T-helper 22 cell (primary cell): ENCODE measurements around the gene NR1H4.
"Not testable (repeated sequence)": the region's sequence is repeated elsewhere in the genome, so short reads cannot be mapped to it uniquely, and the experiment has no call there.

Experiments
- DNase-seq: peaks from one replicate; pipeline ENCODE4 v3.0.0-alpha.2; 2020; ENCODE audit warnings: low read depth

Gene NR1H4

DNA sequence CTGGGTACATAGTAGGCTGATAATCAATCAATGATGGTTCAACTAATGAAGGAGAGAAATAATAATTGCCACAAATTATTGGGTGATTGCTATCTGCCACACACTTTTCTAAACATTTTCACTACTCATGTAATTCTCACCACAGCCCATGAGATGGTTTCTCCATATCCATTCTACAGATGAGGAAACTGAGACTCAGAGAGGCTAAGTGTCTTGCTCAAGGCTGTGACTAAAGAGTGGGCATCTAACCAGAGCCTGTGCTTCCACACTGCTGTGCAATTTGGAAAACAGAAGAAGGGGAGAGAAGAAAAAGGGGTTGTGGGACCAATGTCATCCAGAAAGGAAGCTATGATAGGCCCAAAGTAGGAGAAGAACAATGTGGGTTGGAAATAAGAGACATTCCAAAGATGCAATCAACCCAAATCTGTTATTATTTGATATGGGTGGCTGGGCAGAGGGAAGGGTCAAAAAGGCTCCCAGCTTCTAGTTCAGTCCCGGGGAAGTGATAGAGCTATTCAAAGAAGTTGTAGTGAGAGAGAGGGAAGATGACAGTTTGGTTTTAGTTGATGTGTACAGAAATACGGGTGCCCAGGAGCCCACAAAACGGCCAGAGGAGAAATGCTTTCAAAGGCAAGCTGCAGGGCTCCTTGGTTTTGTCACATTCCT lies 483 bp upstream of the NR1H4 start:
- no peak for DNase-seq

DNA sequence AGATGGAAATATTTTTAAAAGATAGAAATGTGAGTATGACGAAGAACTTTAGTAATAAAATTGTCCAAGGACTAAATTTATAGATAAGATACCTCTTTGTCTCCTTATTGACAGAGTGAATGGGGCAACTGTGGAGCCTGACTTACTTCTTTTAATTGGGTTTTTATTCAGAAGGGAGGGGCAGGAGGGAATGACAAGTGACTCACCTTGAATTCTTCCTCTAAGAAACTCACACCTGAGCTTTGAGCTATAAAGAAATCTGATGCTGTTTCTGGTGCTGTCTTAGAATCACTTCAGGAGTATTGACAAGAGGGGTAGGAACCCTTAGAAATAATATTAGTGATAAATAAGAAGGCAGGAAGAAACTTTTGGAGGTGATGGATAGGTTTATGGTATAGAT lies 951 bp downstream of the NR1H4 start:
- no peak for DNase-seq

DNA sequence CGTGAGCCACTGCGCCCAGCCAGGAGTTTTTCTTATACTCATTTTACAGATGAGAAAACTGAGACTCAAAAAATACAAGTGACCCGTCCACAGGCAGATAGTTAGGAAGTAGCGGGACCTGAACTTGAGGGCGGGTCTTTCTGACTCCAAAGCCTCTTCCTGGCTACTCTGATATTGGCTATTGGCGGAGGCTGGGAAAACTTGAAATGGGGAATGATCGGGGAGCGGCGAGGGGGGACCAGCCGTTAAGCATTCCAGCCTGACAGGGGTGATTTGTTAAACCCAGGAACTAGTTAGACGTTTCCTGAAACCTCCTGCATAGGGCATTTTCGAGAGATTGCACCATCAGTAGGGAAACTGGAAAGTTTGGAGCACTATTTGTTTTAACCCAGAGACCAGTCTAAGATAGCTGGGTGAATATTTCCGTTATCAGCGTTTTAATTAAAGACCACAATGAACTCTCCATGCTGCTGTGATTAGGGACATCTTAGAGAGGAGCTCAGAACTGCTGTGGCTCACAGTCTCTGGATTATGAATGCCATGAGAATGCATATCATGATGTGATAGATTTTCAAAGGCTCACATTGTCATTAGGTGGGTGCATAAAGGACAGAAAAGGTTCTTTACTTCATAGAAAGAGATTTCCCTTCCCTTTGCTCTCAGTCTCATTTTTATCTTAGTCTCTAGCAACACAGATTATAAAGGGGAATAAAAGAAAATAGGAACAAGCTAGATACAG lies 2.5 kb downstream of the NR1H4 start:
- no peak for DNase-seq

DNA sequence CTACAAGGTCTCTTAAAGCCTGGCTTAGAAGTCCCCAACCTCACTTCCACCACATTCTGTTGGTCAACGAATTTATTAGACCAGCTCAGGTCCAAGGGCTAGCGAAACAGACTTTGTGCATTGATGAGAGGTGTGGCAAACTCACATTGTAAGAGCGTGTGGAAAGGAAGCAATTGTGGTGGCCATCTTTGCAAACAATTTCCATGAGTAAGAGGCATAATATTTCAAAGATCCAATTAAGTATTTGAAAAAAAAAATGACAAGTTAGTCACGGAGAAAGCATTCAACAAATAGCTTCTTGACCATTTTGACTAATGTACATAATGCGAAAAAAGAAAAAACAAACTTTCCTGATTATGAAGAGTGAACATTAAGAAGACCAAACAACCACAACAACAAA lies 7.4 kb downstream of the NR1H4 start:
- no peak for DNase-seq

DNA sequence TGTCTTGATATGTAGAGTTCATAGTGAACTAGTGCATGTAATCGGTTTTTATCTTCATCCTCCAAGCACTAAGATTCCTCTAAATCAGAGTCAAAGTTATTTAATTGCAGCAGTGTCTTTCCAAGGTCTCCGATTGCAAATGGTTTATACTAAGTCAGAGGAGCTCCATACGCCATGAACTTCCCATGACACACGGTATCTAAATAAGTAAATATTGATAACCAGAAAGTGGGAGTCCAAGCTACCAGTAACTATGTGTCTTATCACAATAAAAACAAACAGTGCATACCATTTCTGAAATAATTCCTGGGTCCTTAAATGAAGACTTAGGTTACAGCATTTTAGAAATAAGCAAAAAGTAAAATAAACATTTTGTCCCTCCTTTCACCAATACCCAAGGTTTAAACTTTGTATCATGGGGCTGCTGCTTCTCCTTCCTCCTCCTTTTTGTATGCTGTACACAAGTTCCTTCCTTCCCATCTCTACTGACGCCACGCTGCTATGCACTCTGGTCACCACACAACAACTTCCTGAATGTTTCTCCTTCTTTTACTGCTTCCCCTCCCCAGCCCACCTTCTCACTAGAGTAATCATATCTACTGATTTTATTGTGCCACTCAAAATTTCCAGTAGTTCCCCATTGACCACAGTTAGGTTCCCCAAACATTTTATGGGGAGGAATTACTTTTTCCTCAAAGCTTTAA lies 10.7 kb downstream of the NR1H4 start:
- DNase-seq = no peak

DNA sequence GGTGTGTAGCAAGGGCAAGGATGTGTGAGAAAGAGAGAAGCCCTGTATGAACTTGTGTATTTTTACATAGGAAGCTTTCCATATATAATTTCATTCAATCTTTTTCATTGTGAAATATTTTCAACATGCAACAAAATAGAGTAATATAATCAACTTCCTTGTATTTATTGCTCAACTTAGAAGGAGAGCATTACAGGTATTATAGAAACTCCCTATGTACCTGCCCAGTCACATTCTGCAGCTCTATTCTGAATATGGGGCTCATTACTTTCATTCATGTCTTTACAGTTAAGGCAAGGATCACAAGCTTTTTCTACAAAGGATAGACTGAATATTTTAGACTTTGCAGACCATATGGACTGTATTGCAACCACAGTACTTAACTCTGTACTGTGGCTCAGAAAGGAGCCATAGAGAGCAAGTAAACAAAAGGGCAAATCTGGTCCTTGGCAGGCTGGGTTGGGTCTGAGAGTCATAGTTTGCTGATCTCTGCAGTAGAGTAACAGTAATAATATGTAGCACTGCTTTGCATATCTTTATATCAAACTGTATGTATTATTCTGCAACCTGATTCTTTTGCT lies 11.3 kb downstream of the NR1H4 start:
- DNase-seq = no peak

DNA sequence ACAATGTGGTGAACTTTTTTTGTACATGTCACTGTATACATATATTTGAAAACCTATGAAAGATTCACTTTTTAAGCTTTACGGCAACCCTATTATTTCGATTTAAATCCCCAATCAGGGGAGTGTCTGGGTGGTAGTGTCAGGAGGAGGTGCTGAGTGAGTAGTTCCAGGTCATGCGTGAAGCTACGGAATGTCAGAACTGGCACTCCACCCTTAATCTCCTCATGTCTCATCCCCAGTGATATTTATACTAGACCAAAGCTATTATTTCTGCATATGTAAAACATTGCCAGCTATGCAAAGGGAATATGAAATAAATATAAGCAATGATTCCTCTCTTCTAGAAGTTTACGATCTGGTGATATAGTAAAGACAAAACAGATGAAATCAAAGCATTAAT lies 12.3 kb downstream of the NR1H4 start:
- DNase-seq = no peak

DNA sequence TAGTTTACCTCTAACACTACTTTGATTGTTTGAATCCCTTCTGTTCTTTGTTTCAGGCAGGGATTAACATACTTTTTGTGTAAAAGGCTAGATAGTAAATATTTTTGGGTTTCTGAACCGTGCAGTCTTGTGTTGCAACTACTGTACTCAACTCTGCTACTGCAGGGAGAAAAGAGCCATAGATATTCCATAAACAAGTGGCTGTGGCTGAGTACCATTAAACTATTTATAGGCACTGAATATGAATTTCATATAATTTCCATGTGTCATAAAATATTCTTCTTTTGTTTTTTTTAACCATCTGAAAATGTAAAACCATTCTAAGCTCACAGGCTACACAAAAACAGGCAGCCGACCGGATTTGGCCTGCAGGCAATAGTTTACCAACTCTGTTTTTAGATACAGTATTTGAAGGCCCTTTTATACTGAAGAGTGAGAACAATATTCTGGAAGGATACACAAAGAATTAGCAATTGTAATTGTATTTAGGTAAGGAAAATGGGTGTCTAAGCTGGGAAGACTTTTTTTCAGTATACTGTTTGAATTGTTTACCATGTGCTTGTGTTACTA lies 15.7 kb downstream of the NR1H4 start:
- no peak for DNase-seq

DNA sequence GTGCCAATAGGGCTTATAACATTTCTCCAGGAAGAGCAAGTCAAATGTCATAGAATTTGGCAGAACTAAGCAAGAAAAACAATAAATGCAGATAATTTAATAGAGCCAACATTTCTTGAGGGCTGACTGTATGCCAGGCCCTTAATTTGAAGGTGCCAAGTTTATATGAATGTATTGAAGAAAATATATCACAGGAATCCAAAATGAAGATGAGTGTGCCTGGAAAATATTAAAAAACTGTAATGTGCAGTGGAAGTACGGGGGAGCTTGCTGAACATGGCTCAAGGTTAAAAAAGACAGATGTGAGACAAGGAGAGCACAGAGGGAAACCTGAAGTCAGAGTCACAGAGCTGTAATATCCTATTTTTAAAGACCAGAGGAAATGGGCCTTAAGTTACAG lies 16.4 kb downstream of the NR1H4 start:
- no peak for DNase-seq

DNA sequence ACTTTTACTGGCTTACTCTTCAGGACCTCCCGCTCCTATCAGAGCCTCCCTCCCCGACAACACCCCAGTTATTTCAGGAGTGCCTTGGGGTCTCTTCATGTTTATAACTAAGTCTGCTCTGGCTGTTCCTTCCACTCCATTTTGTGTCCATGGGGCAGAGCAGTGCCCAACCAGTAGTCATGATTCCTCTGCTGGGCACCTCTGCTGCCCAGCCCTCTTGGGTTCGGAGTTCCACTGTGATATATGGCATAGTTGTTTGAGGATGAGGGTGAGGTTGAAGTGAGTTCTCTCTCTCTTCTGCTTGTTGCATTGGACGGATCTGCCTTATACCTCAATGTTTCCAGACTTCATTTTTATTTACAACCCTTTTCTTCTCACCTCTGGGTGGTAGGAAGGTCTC lies 17.4 kb downstream of the NR1H4 start:
- DNase-seq = no peak

DNA sequence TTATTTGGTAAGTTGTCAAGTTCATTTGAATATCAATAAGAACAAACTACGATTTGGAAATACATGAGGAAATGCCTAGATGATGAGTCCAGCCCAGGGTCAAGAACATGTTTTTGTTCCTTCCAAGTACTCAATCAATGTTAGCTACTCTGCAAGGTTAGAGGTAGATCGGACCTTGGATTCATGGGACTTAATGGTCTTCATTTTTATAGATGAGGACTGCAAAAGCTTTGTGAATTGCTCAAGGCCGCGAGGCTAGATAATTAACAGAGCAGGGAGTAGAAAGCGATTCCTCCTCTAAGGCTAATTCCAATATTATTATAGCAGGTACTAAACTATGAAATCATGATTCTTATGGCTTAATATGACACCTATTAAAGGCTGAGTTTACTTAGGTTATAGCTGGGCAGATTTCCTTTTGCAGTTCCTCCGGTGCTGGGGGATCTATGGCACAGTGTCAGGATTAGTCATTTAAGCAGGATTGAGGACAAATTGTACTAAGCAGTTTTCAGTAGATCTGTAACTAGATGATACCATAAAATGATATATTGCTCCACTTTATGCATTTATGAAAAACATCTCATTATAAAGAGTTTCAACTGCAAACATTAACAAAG lies 19.8 kb downstream of the NR1H4 start:
- no peak for DNase-seq

DNA sequence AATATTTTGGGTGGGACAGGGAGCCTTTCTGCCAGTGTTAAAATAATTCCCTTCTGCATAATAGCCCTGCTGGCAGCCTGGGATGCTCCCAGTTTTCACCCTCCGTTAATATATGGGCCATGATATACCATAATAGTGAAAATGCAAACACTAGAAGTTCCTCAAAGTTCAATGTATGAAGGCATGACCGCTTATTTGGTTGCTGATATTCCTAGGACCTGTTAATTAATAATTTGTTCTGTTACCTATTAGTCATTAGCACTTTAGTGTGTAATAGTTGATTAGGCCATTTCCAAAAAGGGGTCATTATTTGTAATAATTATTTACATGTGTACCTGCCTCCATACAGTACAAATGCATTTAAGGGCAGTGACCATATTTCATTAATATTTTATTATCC lies 20.4 kb downstream of the NR1H4 start:
- DNase-seq = no peak

DNA sequence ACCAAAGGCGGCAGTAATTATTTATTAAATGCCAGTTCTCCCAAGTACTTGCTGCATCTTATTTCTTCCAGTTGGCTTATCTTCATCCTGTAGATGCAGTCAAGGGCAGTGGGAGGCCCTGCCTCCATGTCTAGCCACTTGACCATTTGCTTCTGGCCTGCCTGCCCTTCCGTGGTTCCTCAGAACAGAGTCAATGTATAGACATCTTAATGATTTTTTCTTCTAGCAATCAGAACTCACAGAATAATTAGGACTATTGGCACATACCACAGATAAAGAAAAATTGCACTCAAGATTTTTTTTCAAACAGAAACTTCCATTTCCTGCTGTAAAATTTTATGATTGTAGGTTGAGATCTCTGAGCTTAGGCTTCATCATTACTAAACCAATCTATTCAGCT lies 20.9 kb downstream of the NR1H4 start:
- DNase-seq = no peak

DNA sequence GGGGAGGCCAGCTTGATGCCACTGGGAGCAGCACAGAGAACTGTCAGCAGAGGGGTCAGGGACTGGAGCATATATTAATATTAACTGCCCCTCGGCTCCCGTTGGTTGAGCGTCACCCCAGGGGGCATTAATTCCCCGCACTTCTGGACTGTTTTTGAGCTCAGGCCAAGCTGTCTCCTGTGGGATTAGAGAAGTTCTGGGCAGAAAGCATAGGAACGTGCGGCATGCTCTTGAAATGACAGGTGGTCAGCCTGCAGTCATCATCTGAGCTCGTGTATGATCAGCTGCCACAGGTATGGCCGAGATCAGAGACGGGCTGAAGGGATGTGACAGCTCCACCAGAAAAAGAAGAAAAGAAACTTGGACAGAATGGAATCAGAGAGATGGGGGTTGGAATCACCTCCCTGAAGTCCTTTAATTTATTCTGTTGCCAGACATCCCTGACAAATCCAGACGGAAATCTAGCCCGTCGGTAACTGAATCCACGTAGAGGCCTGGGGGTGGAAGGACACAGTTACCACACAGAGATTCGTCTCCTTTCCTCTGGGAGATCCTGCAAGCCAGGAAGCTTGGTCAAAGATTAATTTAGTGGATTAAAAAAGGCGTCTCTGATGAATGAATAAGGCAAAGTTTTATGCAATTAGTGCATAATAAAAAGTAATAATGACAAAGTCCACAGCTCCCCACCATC lies 23.6 kb downstream of the NR1H4 start:
- DNase-seq = no peak

DNA sequence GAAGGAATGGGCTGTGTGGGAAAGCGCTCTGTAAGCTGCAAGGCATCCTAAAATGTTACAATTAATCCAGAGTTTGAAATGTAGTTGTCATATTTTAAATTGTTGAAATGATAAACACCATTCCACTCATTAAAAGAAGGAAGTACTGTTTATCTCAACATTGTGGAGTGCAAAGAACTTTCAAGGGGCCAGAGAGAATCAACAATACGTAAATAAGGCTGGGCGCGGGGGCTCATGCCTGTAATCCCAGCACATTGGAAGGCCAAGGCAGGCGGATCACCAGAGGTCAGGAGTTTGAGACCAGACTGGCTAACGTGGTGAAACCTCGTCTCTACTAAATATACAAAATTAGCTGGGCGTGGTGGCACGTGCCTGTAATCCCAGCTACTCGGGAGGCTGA lies 24.5 kb downstream of the NR1H4 start:
- DNase-seq = no peak

DNA sequence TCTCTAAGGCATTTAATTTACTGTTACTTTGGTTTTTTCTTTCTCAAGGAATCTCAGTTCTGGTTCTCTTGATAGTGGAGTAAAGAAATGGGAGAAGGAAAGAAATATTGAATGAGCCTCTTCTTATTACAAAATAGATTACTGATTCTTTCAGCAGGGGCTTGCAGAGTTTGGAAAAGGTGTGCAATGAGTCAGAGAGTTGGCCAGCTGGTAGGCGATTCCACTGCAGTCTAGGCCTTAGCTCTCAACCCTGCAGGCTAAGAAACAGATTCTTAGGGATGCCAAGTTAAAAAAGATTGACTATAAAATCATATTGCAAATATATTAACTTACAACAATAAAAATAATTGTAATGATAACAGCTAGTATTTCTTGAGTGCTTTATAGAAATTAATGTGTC lies 25.8 kb downstream of the NR1H4 start:
- DNase-seq = no peak

DNA sequence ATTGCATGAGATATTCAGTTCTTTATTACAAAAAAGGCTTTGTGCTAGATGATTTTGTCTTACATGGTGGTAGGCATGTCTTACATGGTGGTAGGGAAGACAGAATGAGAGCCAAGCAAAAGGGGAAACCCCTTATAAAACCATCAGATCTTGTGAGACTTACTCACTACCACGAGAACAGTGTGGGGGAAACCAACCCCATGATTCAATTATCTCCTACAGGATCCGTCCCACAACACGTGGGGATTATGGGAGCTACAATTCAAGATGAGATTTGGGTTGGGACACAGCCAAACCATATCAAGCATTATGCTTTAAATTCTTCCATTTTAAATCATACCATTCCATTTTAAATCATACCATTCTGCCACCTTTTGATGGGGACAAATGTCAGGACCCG lies 29.1 kb downstream of the NR1H4 start:
- DNase-seq = not testable (repeated sequence)

DNA sequence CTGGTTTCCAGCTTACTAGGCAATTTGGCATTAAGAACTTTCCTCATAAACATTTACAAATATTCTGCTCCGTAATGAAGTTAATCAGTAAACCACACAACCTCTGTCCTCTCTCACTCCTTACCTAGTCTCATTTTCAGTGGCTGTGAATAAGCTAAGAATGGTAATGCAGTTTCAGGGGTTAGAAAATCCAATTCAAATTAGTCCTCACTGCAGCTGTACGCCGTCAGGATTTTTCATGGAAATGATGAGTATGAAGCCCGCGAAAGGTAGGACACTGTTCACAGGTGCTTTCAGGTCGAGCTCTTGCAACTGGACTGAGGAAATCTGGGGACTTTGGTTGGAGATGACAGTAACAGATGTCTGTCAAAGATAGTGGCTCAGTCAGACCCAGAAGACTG lies 29.6 kb downstream of the NR1H4 start:
- DNase-seq = no peak

DNA sequence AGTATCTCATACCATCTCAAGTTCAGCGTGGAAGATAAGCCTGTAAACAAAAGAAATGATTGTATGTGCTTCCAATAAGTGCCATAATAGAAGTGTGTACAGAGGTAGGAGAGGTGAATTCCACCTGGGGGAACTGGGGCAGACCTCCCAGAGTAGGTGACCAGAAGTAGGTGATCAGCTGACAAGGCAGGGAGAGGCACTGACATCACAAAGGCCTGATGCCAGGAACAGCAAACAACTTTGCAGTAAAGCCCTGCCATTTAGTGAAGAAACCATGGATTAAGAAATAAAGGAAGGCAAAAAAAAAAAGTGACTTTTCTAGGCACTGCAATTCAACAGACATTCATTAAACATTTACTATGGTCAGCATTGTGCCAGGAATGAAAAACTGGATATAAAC lies 31.1 kb downstream of the NR1H4 start:
- DNase-seq = no peak

DNA sequence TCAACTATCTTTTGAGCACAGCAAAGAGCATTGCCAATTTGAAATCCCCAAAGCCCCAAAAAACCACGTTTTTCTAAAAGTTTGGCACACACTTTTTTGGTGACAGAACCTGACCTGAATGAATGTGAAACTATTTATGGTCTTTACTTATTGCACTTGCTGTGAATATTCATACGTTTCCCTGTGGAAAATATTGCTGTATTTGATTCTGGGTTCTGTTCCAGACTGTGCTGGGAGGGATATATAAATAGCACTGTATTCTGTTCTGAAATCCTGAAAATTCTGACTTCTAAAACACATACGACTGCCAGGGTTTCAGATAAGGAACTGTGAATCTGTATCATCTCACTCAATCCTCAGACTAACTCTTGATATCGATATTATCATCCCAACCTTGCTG lies 35.1 kb downstream of the NR1H4 start:
- DNase-seq = no peak

DNA sequence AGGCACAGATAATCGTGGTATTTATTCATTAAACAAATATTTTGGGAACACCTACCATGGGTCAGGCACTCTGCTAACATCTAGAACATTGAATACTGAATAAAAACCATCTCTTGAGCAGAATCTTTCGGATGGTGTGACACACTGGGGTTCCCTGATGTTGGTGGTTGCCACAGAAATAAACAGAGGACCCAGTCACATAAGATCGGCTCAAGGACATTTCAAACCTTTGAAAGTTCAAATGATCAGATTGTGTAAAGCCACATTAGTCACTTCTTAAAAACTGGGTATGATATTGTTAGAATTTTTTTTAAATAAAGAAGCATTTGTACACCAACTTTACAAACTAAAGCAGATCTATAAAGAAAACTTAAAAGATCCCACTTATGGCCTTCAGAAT lies 39.0 kb downstream of the NR1H4 start:
- DNase-seq = no peak

DNA sequence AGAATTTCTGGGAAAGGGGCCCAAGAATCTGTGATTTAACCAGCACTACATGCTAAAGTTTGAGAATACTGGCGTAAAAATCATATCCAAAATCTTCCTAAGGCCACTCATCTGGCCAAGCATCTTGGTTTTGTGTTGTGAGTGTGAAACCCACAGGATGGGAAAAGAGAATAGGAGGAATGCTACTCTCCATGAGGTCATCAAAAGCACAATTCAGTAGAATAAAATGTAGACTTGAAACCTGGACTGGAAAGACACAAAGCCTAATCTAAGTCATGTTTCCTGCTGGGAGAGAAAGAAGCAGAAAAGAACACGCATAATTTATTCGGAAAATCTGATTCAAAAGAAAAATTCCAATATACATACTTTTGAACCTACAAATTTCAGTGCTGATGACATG lies 42.3 kb downstream of the NR1H4 start:
- no peak for DNase-seq
